Muscle layer of duodenum (tissue), 2 donors: ENCODE data around the gene PCDH9.
"Not testable (repeated sequence)": the region's sequence is repeated elsewhere in the genome, so short reads cannot be mapped to it uniquely, and the experiment has no call there.

Source experiments
- H3K27ac ChIP-seq: one replicate; pipeline ENCODE4 v1.7.0; 2013; ENCODE audit warnings: mild to moderate bottlenecking, low read length
- H3K27me3 ChIP-seq: one replicate; pipeline ENCODE4 v1.7.0; 2013; ENCODE audit warnings: low read depth, mild to moderate bottlenecking, control low read depth, low read length
- H3K36me3 ChIP-seq, 2 donors: one replicate each; pipeline ENCODE4 v1.7.0; 2013; ENCODE audit warnings: low read length in 2 of 2, control low read depth in 1 of 2, mild to moderate bottlenecking in 1 of 2; ENCODE audit not compliant: insufficient read depth in 2 of 2, control insufficient read depth in 1 of 2
- H3K4me1 ChIP-seq, 2 donors: one replicate each; pipeline ENCODE4 v1.7.0; 2013; ENCODE audit warnings: low read length in 2 of 2, mild to moderate bottlenecking in 2 of 2, control low read depth in 1 of 2, moderate library complexity in 1 of 2; ENCODE audit not compliant: insufficient read depth in 2 of 2, control insufficient read depth in 1 of 2
- H3K4me3 ChIP-seq, 2 donors: one replicate each; pipeline ENCODE4 v1.7.0; 2013; ENCODE audit warnings: low read length in 2 of 2, low read depth in 1 of 2, mild to moderate bottlenecking in 1 of 2
- H3K9me3 ChIP-seq, 2 donors: one replicate each; pipeline ENCODE4 v1.7.0; 2013; ENCODE audit warnings: low read length in 2 of 2, control low read depth in 1 of 2, mild to moderate bottlenecking in 1 of 2; ENCODE audit not compliant: control insufficient read depth in 1 of 2
- donor health status: healthy.

Gene PCDH9

DNA sequence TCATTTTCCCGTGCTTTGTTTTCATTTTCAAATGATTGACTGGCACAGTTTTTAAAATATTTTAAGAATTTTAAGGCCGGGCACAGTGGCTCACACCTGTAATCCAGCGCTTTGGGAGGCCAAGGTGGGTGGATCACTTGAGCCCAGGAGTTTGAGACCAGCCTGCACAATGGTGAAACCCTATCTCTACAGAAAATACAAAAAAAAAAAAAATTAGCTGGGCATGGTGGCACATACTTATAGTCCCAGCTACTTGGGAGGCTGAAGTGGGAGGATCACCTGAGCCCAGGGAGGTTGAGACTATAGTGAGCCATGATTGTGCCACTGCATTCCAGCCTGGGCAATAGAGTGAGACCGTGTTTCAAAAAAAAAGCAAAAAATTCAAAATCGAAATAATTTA, 133.2 kb downstream of the PCDH9 start:
- H3K36me3 ChIP-seq, H3K4me1 ChIP-seq, H3K9me3 ChIP-seq, H3K27me3 ChIP-seq, H3K4me3 ChIP-seq, H3K27ac ChIP-seq: not testable (repeated sequence)

DNA sequence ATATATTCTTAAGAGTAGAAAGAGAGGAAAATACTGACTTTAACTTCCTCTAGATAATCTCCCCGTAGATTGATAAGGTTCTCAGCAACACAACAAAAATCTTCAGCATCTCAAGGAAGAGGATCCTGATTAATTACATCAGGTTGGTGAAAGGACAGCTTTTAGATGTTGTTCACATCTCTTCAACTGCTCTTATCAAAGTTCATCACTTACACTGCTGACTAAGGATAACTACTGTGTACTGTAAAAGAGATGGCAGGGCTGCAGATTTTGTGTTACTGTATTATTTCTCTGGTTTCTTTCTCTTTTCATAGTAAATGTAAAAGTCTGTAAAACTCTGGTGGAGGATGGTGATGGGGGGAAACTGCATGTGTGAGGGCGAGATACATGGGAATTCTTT, 133.7 kb downstream of the PCDH9 start:
- Histone ChIP-seq H3K4me3 (no peak overlapping the region), H3K27ac (no peak overlapping the region), H3K4me1 (no peaks in the 10 kb centered on the region), H3K27me3 (no peaks in the 10 kb centered on the region), H3K9me3 (no peaks in the 10 kb centered on the region), H3K36me3 (no peaks in the 10 kb centered on the region)

DNA sequence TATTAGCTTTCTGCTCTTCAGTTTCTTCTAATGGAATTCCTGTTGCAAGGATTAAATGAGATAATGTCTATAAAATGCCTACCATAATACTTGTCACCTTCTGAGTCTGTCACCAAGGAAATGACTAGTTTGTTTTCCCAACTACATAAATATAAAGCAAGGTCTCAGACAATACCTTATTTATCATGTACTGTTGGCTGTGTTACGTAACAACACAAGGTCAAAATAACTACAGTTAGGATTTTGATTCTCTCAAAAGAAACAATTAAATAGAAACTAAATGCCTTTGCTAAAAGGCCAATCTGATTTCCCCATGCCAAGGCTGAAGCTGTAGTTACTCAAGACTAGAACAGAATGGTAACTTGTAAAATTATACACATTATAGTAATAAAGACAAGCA, 134.5 kb downstream of the PCDH9 start:
- Histone ChIP-seq H3K4me1 (no peaks in the 10 kb centered on the region), H3K4me3 (no peak overlapping the region)

DNA sequence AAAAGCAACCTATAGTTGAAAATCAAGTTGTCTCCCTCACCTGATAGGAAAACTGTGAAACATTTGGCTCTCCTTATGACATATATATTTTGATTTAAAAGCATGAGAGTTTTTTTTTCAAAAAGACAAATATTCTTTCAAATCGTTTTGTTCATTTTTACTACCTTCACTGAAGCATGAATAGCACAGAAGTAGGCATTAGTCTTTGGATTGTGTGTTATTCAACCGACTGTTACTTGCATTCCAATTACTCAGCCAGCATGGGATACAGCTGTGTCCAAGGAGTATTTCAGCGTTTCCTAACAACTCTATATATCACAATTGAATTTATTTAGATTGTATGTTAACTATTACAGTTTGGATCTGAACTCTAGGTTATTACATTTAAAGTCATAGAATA, 135.2 kb downstream of the PCDH9 start:
- H3K27ac ChIP-seq, result no peak overlapping the region
- H3K9me3 ChIP-seq, result no peaks in the 10 kb centered on the region
- no peak overlapping the region for H3K4me3 ChIP-seq
- H3K4me1 ChIP-seq, result no peaks in the 10 kb centered on the region
- H3K27me3 ChIP-seq, result no peaks in the 10 kb centered on the region
- no peaks in the 10 kb centered on the region for H3K36me3 ChIP-seq

More for the DNA sequence above, 134.5 kb downstream of the PCDH9 start:
- Histone ChIP-seq H3K27ac (no peak overlapping the region), H3K9me3 (no peaks in the 10 kb centered on the region), H3K36me3 (no peaks in the 10 kb centered on the region), H3K27me3 (no peaks in the 10 kb centered on the region)

DNA sequence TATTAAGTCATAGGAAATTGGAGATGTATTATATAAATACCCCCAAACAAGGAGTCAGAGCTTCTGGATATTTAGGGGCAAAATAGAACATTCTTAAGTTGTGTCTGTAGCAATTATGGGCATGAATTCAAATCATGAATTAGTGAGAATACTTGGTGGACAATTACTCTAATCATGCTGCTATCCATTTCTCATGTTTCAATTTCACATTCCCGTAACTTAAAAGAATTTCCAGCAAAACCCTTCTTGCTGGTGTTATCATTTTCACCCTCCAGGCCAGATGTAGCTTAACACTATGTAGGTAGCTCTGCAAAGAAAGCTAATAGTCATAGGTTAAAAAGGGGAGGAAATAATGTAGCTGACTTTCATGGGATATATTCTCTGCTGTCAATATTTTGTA, 136.1 kb downstream of the PCDH9 start:
- H3K27ac ChIP-seq, result no peak overlapping the region
- no peak overlapping the region for H3K4me3 ChIP-seq
- H3K9me3 ChIP-seq, result no peaks in the 10 kb centered on the region
- no peaks in the 10 kb centered on the region for H3K27me3 ChIP-seq
- no peaks in the 10 kb centered on the region for H3K4me1 ChIP-seq
- H3K36me3 ChIP-seq, result no peaks in the 10 kb centered on the region

DNA sequence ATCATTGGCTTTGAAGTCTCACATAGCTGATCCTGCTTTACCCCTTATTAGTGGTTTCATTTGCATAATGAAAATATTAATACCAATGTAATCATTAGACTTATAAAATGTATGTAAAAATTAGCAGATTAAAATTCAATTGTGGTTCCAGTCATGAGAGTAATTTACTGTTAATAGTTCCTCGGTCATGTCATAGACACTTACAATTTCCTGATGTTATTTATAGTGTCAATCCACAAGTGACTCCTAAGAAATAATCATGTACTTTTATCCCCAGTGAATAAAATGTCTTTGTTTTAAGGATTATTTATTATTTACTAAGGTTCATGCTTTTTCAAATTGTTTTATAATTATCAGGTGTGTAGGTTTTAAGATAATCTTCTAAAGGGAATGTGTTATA, 138.5 kb downstream of the PCDH9 start:
- H3K27me3 ChIP-seq, result no peaks in the 10 kb centered on the region
- no peaks in the 10 kb centered on the region for H3K9me3 ChIP-seq
- no peaks in the 10 kb centered on the region for H3K36me3 ChIP-seq
- no peak overlapping the region for H3K27ac ChIP-seq
- H3K4me3 ChIP-seq, result no peak overlapping the region
- H3K4me1 ChIP-seq, result peaks cover 0 to 9% of the 10 kb centered on the region in 2 donors

DNA sequence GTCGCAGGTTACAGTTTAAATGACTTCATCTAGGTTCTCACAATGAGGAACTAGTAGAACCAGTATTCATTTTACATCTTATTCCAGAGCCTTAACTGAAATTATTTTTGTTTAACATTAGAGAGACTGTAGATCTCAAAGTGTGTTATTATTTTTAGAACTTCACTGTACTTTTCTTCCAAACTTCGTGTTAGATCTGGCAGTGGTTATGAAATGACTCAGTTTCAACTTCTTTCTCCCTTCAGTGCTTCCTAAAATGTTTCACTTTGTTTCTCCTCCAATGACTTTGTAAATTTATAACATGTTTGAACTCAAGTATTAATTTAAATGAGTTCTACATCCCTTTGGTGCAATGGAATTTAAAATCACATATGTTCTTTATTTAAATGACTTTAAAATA, 139.3 kb downstream of the PCDH9 start:
- Histone ChIP-seq H3K4me3 (no peak overlapping the region), H3K36me3 (no peaks in the 10 kb centered on the region), H3K27ac (no peak overlapping the region), H3K4me1 (peaks cover 0 to 9% of the 10 kb centered on the region in 2 donors), H3K27me3 (no peaks in the 10 kb centered on the region), H3K9me3 (no peaks in the 10 kb centered on the region)

DNA sequence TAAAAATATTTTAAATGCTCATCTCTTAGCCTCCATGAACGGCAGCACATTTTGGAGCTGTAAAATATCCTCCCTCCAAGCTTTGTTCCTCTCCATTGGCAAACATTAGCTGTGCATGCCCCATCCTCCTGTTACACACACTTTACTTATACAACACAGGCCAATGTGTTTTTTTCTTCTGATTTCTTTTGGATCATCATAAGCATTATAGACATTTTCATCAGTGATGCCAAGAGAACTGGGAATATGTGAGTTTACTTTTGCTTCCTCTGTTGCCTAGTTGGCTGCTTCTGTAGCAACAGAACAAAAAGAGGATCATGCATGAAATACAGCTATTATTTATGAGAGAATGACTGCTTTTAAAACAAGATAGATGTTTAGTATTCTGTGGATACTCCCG, 142.6 kb downstream of the PCDH9 start:
- Histone ChIP-seq H3K36me3 (no peaks in the 10 kb centered on the region), H3K27me3 (no peaks in the 10 kb centered on the region), H3K27ac (no peak overlapping the region), H3K4me3 (no peak overlapping the region), H3K9me3 (no peaks in the 10 kb centered on the region), H3K4me1 (peaks cover 0 to 9% of the 10 kb centered on the region in 2 donors)

DNA sequence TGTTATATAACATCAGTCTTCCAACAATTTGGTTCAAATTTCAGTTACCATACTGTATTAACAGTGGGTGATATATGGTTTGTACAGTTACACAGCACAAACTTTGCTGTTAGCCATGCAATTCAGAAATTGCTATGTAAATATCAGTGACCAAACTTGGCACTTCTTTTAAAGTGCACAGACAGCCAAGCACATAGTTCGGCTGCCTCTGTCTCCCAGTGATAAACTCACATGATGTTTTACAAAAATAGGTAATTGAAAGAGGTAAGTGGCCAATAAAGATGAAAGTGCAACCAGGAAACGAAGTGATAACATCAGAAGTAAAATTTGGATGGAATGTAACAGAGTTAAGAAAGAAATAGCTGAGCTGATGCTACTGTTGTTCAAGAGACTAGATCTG, 143.9 kb downstream of the PCDH9 start:
- Histone ChIP-seq H3K27ac (no peak overlapping the region), H3K27me3 (no peaks in the 10 kb centered on the region), H3K4me3 (no peak overlapping the region), H3K4me1 (peaks cover 0 to 9% of the 10 kb centered on the region in 2 donors), H3K9me3 (no peaks in the 10 kb centered on the region), H3K36me3 (no peaks in the 10 kb centered on the region)

DNA sequence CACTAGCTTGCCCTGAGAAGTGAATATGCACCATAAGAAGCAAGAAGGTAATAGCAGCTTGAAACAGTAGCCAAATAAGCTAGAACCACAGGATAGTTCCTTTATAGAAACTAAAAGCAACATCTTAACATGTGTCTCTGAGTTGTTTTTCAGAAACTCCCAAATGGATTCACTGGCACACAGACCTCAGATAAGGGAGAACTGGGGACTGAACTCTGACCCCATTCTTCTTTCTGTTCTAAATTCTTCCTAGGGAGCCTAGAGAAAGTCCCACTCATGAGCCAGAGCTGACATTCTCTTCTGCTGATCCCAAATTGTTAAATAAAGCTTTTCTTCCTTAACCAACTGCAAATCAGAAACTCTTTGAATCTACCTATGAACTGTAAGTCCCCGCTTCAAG, 146.1 kb downstream of the PCDH9 start:
- Histone ChIP-seq H3K27ac (no peak overlapping the region), H3K27me3 (no peaks in the 10 kb centered on the region), H3K4me3 (no peak overlapping the region), H3K9me3 (no peaks in the 10 kb centered on the region), H3K4me1 (peaks cover 0 to 9% of the 10 kb centered on the region in 2 donors), H3K36me3 (no peaks in the 10 kb centered on the region)

DNA sequence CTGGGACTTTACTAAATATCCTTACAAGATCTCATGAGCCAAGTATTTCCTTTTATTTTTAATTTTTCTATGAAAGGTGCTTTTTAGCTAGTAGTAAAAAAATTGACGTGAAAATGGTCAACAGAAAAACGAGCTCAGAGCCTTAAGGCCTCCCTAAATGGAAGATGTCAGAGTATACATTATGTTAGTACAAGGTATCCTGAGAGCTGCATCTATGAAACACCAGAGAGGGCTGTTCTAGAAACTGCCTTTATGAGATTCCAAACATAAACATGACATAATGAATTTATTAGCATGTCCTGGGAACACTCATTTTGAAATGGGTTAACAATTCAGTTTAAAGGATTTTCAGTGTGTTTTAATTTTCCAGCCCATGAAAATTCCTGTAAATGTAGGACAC, 146.6 kb downstream of the PCDH9 start:
- Histone ChIP-seq H3K36me3 (no peaks in the 10 kb centered on the region), H3K27me3 (no peaks in the 10 kb centered on the region), H3K4me3 (no peak overlapping the region), H3K27ac (no peak overlapping the region), H3K9me3 (no peaks in the 10 kb centered on the region), H3K4me1 (peaks cover 0 to 9% of the 10 kb centered on the region in 2 donors)

DNA sequence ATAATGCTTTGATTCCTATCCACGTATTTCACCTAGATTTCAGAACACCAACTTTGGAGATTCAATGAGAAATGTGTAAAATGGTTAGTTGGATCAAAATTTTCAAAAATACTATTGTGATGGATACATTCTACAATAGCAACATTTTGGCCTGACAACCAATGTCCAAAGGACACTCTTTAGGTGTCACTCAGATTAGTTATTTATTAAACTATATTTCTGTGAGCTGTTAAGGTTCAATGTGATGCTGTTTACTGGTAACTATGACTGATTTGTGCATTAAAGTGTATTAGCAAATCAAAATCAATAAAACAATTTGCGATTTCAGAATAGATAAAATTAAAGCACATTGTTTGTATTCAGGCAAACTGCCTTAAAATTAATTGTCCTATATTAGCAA, 149.8 kb downstream of the PCDH9 start:
- Histone ChIP-seq H3K4me1 (no peaks in the 10 kb centered on the region), H3K36me3 (no peaks in the 10 kb centered on the region), H3K27me3 (no peaks in the 10 kb centered on the region), H3K27ac (no peak overlapping the region), H3K4me3 (no peak overlapping the region), H3K9me3 (no peaks in the 10 kb centered on the region)
